GM12891 (cell line): ENCODE measurements around the gene FBXO24.

Experiments used
- PAX5 ChIP-seq: IDR thresholded peaks from 2 replicates; pipeline ENCODE4 v1.6.1; 2011; ENCODE audit warnings: low read length, moderate library complexity, mild to moderate bottlenecking; ENCODE audit not compliant: insufficient read depth, severe bottlenecking
- POLR2A ChIP-seq: IDR thresholded peaks from 2 replicates; pipeline ENCODE4 v1.6.1; 2011; ENCODE audit warnings: low read depth, low read length, control low read depth
- POLR2AphosphoS5 ChIP-seq: IDR thresholded peaks from 2 replicates; pipeline ENCODE4 v1.6.1; 2011; ENCODE audit warnings: low read depth, low read length, control low read depth
- TAF1 ChIP-seq: IDR thresholded peaks from 2 replicates; pipeline ENCODE4 v1.6.1; 2011; ENCODE audit warnings: low read depth, low read length, control low read depth

DNA sequence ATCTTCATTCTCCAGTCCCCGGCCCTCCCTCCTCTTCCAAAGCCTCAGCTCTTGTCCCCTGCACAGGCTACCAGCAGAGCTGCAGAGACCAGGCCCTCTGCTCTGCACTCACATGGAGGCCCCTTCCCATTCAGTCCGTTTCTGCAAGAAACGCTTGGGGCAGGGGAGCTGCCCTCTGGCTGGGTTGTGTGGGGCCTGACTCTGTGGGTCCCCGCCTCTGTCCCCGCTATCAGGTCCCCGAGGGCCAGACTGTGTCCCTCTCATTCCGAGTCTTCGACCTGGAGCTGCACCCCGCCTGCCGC is 17.5 kb downstream of the FBXO24 start:
- TF ChIP-seq TAF1, result no peak
- TF ChIP-seq PAX5, result no peak
- no peak for TF ChIP-seq POLR2AphosphoS5
- no peak for TF ChIP-seq POLR2A
